DND-41 (cell line): Measurements from ENCODE around the gene OST4.

Experiments used
- ATAC-seq: fragments of 200-7000 bp; cut with Tn5 transposase; 3 replicates; pipeline ENCODE4 v1.9.1; 2021; ENCODE audit warnings: low read depth; ENCODE audit not compliant: insufficient read depth
- DNase-seq: peaks from one replicate; pipeline ENCODE4 v3.0.0-alpha.2; 2020
- H2AFZ ChIP-seq: 2 replicates; pipeline ENCODE4 v1.6.0; 2012; ENCODE audit warnings: low read depth, low read length
- H3K27ac ChIP-seq: 2 replicates; pipeline ENCODE4 v1.5.1; 2012; ENCODE audit warnings: low read length, inconsistent platforms
- H3K27me3 ChIP-seq: fragments of 200-600 bp; sonication (generic); 2 replicates; pipeline ENCODE4 v1.6.0; 2012; ENCODE audit warnings: low read length, mild to moderate bottlenecking, inconsistent platforms; ENCODE audit not compliant: insufficient read depth, poor library complexity
- H3K36me3 ChIP-seq: 2 replicates; pipeline ENCODE4 v1.5.1; 2012; ENCODE audit warnings: low read length, inconsistent platforms; ENCODE audit not compliant: insufficient read depth
- H3K4me1 ChIP-seq: 2 replicates; pipeline ENCODE4 v1.5.1; 2012; ENCODE audit warnings: mild to moderate bottlenecking, low read length; ENCODE audit not compliant: insufficient read depth
- H3K4me2 ChIP-seq: 2 replicates; pipeline ENCODE4 v1.6.0; 2012; ENCODE audit warnings: mild to moderate bottlenecking, moderate library complexity, low read length, inconsistent platforms; ENCODE audit not compliant: insufficient read depth
- H3K4me3 ChIP-seq, 2 experiments: fragments of 200-600 bp in 1 of 2; shearing (Covaris generic) in 1 of 2; 2 replicates each; pipeline ENCODE4 v1.5.1; 2012 to 2016; ENCODE audit warnings: inconsistent platforms in 2 of 2, low read length in 2 of 2, mild to moderate bottlenecking in 2 of 2, low read depth in 1 of 2, moderate library complexity in 1 of 2
- H3K79me2 ChIP-seq: 2 replicates; pipeline ENCODE4 v1.6.0; 2012; ENCODE audit warnings: low read length, inconsistent platforms; ENCODE audit not compliant: insufficient read depth
- H3K9ac ChIP-seq: 2 replicates; pipeline ENCODE4 v1.6.0; 2012; ENCODE audit warnings: low read depth, mild to moderate bottlenecking, inconsistent platforms, low read length, moderate library complexity
- H3K9me3 ChIP-seq: 2 replicates; pipeline ENCODE4 v1.5.1; 2012; ENCODE audit warnings: low read length, moderate library complexity, mild to moderate bottlenecking, inconsistent platforms; ENCODE audit not compliant: insufficient read depth, severe bottlenecking
- H4K20me1 ChIP-seq: 2 replicates; pipeline ENCODE4 v1.6.0; 2012; ENCODE audit warnings: low read length; ENCODE audit not compliant: insufficient read depth
- EZH2 ChIP-seq: IDR thresholded peaks from 3 replicates; pipeline ENCODE4 v1.6.1; 2012; ENCODE audit warnings: borderline replicate concordance, low read depth, mild to moderate bottlenecking, moderate library complexity, low read length, inconsistent platforms; ENCODE audit not compliant: severe bottlenecking
- TF ChIP-seq, protein P1 (sequence below): IDR thresholded peaks from 2 replicates; pipeline ENCODE4 v1.5.1; 2012; ENCODE audit warnings: borderline replicate concordance, low read length, moderate library complexity, mild to moderate bottlenecking; ENCODE audit not compliant: poor library complexity, severe bottlenecking; ENCODE audit errors: extremely low read depth

The OST4 gene

DNA sequence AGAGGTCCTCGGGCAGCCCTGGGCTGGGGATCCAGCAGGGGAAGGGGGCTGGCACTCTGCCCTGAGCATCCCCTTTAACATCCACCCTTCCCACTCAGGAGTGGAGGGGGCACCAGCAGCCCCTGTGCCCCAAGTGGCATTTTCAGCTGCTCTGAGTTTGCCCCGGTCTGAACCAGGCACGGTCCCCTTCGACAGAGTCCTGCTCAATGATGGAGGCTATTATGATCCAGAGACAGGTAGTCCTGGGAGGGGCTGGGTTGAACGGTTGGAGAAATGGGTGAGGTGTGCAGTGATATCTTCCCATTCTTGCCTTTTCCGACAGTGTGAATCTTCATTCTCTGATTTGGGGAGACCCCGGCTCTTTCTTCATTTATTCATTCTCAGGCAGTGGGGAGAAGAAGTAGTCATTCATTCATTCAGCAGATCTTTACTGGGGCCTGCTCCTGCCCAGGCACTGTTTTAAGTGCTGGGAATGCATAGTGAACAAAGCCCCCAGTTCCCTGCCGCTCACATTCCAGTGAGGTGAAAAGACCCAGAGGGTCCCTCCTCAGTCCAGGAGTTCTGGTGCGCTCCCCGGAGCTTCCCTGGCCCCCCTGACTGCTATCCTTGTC, 13.7 kb upstream of the OST4 start:
- no peaks in the 10 kb centered on the region for H3K9me3 ChIP-seq
- no peaks in the 10 kb centered on the region for H3K36me3 ChIP-seq
- H4K20me1 ChIP-seq, result no peaks in the 10 kb centered on the region
- H3K27ac ChIP-seq, result peak overlapping the region; percentile 83
- peaks cover 73% of the 10 kb centered on the region for H3K4me1 ChIP-seq
- H3K27me3 ChIP-seq, result no peaks in the 10 kb centered on the region
- ATAC-seq, result no peak
- H3K79me2 ChIP-seq, result peaks cover 10% of the 10 kb centered on the region
- DNase-seq, result no peak
- H2AFZ ChIP-seq, result no peak overlapping the region
- TF ChIP-seq, protein P1, sequence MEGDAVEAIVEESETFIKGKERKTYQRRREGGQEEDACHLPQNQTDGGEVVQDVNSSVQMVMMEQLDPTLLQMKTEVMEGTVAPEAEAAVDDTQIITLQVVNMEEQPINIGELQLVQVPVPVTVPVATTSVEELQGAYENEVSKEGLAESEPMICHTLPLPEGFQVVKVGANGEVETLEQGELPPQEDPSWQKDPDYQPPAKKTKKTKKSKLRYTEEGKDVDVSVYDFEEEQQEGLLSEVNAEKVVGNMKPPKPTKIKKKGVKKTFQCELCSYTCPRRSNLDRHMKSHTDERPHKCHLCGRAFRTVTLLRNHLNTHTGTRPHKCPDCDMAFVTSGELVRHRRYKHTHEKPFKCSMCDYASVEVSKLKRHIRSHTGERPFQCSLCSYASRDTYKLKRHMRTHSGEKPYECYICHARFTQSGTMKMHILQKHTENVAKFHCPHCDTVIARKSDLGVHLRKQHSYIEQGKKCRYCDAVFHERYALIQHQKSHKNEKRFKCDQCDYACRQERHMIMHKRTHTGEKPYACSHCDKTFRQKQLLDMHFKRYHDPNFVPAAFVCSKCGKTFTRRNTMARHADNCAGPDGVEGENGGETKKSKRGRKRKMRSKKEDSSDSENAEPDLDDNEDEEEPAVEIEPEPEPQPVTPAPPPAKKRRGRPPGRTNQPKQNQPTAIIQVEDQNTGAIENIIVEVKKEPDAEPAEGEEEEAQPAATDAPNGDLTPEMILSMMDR, result no peak
- TF ChIP-seq EZH2, result no peak
- peak overlapping the region; percentile 96 for H3K4me2 ChIP-seq
- H3K9ac ChIP-seq, result peak overlapping the region; percentile 95
- H3K4me3 ChIP-seq, result peak overlapping the region; percentile 35 to 72; a peak in 3 of 4 replicates

DNA sequence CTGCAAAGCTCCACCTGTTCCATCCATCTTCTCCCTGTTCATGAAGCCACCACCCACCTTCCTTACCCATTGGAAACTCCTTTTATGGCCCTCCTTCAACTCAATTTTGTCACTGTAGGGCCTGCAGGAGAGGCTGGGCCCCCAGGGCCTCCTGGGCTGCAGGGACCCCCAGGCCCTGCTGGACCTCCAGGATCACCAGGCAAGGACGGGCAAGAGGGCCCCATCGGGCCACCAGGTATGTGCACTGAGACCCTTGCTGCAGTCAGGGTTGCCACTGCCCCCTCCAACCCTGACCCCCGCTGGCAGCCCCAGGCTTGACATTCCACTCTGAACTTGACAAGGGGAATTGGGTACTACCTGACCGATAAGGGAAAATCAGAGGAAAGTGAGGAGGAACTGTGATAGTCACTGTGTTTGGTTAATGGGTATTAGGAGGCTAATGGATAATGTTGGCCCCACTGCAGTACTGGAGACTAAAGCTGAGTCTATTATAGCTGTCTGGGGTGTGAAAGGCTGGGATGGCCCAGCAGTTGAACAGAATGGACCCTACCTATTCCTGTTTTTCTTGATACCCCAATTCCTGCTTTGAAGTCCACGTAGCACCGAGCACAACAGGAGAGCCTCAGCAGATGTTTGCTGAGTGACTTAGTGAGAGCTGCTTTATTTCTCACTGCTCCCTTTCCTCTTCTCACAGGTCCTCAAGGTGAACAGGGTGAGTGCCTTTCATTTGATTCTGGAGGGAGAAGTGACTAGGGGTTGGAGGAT, 13.0 kb upstream of the OST4 start:
- Histone ChIP-seq H3K9ac (peak overlapping the region; percentile 95; the same call in 1 of the 2 replicates), H3K27me3 (no peaks in the 10 kb centered on the region), H3K36me3 (no peaks in the 10 kb centered on the region), H3K27ac (no peak overlapping the region), H4K20me1 (no peaks in the 10 kb centered on the region), H2AFZ (no peak overlapping the region), H3K4me1 (peaks cover 71% of the 10 kb centered on the region), H3K4me2 (no peak overlapping the region), H3K4me3 (no peak overlapping the region), H3K9me3 (no peaks in the 10 kb centered on the region), H3K79me2 (peaks cover 10% of the 10 kb centered on the region)
- no peak for DNase-seq
- TF ChIP-seq EZH2, result no peak
- TF ChIP-seq, protein P1, result no peak
- no peak for ATAC-seq

DNA sequence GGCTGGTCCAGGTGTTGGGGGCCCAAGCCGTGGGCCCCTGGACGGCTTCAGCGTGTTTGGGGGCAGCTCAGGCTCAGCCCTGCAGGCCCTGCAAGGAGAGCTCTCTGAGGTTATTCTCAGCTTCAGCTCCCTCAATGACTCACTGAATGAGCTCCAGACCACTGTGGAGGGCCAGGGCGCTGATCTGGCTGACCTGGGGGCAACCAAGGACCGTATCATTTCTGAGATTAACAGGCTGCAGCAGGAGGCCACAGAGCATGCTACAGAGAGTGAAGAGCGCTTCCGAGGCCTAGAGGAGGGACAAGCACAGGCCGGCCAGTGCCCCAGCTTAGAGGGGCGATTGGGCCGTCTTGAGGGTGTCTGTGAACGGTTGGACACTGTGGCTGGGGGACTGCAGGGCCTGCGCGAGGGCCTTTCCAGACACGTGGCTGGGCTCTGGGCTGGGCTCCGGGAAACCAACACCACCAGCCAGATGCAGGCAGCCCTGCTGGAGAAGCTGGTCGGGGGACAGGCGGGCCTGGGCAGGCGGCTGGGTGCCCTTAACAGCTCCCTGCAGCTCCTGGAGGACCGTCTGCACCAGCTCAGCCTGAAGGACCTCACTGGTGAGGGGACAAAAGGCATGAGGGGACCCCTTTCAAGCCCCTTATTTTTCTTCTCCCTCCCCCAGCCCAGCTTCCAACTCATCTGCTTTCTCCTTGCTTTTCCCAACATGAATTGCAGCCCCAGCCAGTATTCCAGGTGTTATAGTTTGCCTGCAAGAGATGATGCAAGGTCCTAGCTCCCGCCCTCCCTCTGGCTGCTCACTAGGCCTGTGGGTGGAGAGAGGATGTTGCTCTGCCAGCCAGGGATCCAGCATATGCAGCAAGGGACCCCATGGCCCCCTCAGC, 12.2 kb upstream of the OST4 start:
- Histone ChIP-seq H3K36me3 (no peaks in the 10 kb centered on the region), H3K4me2 (no peak overlapping the region), H3K27me3 (no peaks in the 10 kb centered on the region), H3K27ac (no peak overlapping the region), H3K4me1 (peaks cover 63% of the 10 kb centered on the region), H4K20me1 (no peaks in the 10 kb centered on the region), H3K79me2 (peaks cover 10% of the 10 kb centered on the region), H3K4me3 (no peak overlapping the region), H2AFZ (no peak overlapping the region), H3K9ac (no peak overlapping the region), H3K9me3 (no peaks in the 10 kb centered on the region)
- DNase-seq, result no peak
- no peak for ATAC-seq
- no peak for TF ChIP-seq EZH2
- TF ChIP-seq, protein P1, result no peak
